GM12875 (cell line): Measurements from ENCODE around the gene IL11.

Experiments
- H3K4me3 ChIP-seq: one replicate; pipeline ENCODE4 v1.5.1; 2011; ENCODE audit warnings: low read depth, low read length, control low read depth
- CTCF ChIP-seq: IDR thresholded peaks from 2 replicates; pipeline ENCODE4 v1.5.1; 2011; ENCODE audit warnings: low read depth, mild to moderate bottlenecking, control low read depth, inconsistent platforms, low read length, moderate library complexity, borderline replicate concordance; ENCODE audit not compliant: insufficient read depth

The IL11 gene

GRCh38 chr19:55400281-55401087 is 30.2 kb upstream of the IL11 start:
- TF ChIP-seq CTCF, result no peak
- H3K4me3 ChIP-seq, result no peak overlapping the region

- TF ChIP-seq CTCF, result no peak
- no peak overlapping the region for H3K4me3 ChIP-seq
Measured at GRCh38 chr19:55398200-55398925, 28.1 kb upstream of the IL11 start.

GRCh38 chr19:55392820-55393761 is 22.8 kb upstream of the IL11 start:
- no peak for TF ChIP-seq CTCF
- no peak overlapping the region for H3K4me3 ChIP-seq

- no peak overlapping the region for H3K4me3 ChIP-seq
- no peak for TF ChIP-seq CTCF
Measured at GRCh38 chr19:55391702-55392615, 21.7 kb upstream of the IL11 start.

- TF ChIP-seq CTCF, result no peak
- H3K4me3 ChIP-seq, result no peak overlapping the region
Measured at GRCh38 chr19:55391191-55391670, 21.0 kb upstream of the IL11 start.

GRCh38 chr19:55390461-55390880 is 20.2 kb upstream of the IL11 start:
- TF ChIP-seq CTCF, result no peak

More at GRCh38 chr19:55390461-55390880, 20.2 kb upstream of the IL11 start:
- no peak overlapping the region for H3K4me3 ChIP-seq
